A549 treated with CpdA at 1 μM for 4 hours (cell line): ENCODE data around the gene DAZAP2. TPM values are rescaled to one million over a fixed set of nuclear protein-coding genes. Genes with fewer than 3 reads are reported as not detected.

Source experiments
- total RNA-seq: library from RNA; stranded (reverse); fragments of 200-300 nt; extraction: Qiagen RNA extraction; gene quantifications from 5 replicates; pipeline ENCODE4 v1.2.3, GENCODE V29; 2022; ENCODE audit warnings: low read depth

Gene DAZAP2, protein sequence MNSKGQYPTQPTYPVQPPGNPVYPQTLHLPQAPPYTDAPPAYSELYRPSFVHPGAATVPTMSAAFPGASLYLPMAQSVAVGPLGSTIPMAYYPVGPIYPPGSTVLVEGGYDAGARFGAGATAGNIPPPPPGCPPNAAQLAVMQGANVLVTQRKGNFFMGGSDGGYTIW
- 328 to 395 TPM (median 337 TPM) in 5 replicates for total RNA-seq

GRCh38 chr12:51238510-51239334 is at the start of gene DAZAP2:
Gene DAZAP2 (plus strand): TSS chr12:51238826. CDS start chr12:51238908, 82 bp downstream.

GRCh38 chr12:51217968-51218606 is 20.5 kb upstream of the DAZAP2 start, which contains the start of gene POU6F1:
Gene POU6F1 (minus strand): TSS chr12:51218062. CDS start chr12:51206836, 11,226 bp downstream.

GRCh38 chr12:51270067-51270950 is 31.7 kb downstream of the DAZAP2 start, which contains the start of gene SMAGP:
Gene SMAGP (minus strand): TSS chr12:51270415. CDS start chr12:51269278, 1,137 bp downstream.

Other genes starting within 250 kb of the DAZAP2 start
- gene SLC11A2, start 212.4 kb upstream of the DAZAP2 start, total RNA-seq: 18.8 to 27.1 TPM (median 25.3 TPM) in 5 replicates
- 23.3 to 35.2 TPM (median 25.5 TPM) in 5 replicates for gene LETMD1, start 190.5 kb upstream of the DAZAP2 start, total RNA-seq
- gene CSRNP2, start 155.2 kb upstream of the DAZAP2 start, total RNA-seq: 10.5 to 14.3 TPM (median 13.1 TPM) in 5 replicates
- gene TFCP2, start 65.7 kb upstream of the DAZAP2 start, total RNA-seq: 20.1 to 23.8 TPM (median 21.0 TPM) in 5 replicates
- 1.2 to 2.8 TPM (median 1.9 TPM) in 5 replicates for gene POU6F1, start 20.8 kb upstream of the DAZAP2 start, total RNA-seq
- gene SMAGP, start 31.6 kb downstream of the DAZAP2 start, total RNA-seq: 17.5 to 25.7 TPM (median 21.5 TPM) in 5 replicates
- gene BIN2, start 85.3 kb downstream of the DAZAP2 start, total RNA-seq: 0.07 to 0.09 TPM in 2 of 5 replicates, not detected in the others
- gene CELA1, start 107.9 kb downstream of the DAZAP2 start, total RNA-seq: not detected in 5 replicates
- 2.6 to 5.0 TPM (median 3.0 TPM) in 5 replicates for gene GALNT6, start 152.6 kb downstream of the DAZAP2 start, total RNA-seq
- 1.1 to 2.3 TPM (median 1.2 TPM) in 5 replicates for gene SLC4A8, start 186.0 kb downstream of the DAZAP2 start, total RNA-seq